HEK293T (cell line): ENCODE data around the gene MGA.

ENCODE experiments used
- CTCF ChIA-PET: fragments of 350-600 bp; formaldehyde crosslinking; extraction: SDS; loops from one replicate; lab custom pipeline; 2021; ENCODE audit warnings: antibody characterized with exemption, inconsistent platforms; lab: Yijun Ruan, JAX
- POLR2A ChIA-PET: fragments of 350-600 bp; formaldehyde crosslinking; extraction: SDS; loops from one replicate; lab custom pipeline; 2020; ENCODE audit warnings: antibody characterized with exemption, inconsistent platforms; lab: Yijun Ruan, JAX
- DNase-seq: peaks from one replicate; pipeline ENCODE4 v3.0.0; 2012; ENCODE audit warnings: mixed read lengths; ENCODE audit errors: extremely low spot score
- ARNT ChIP-seq: fragments of 450-650 bp; IDR thresholded peaks from 2 replicates; pipeline ENCODE4 v1.6.1; 2017; ENCODE audit warnings: mild to moderate bottlenecking
- BHLHE40 ChIP-seq: fragments of 450-650 bp; IDR thresholded peaks from 2 replicates; pipeline ENCODE4 v1.6.1; 2016; ENCODE audit warnings: mild to moderate bottlenecking, moderate library complexity, borderline replicate concordance
- CTBP1 ChIP-seq: fragments of 450-650 bp; IDR thresholded peaks from 2 replicates; pipeline ENCODE4 v1.6.1; 2016; ENCODE audit warnings: borderline replicate concordance
- ELF4 ChIP-seq: fragments of 450-650 bp; IDR thresholded peaks from 2 replicates; pipeline ENCODE4 v1.6.1; 2017; ENCODE audit warnings: antibody characterized with exemption
- FOXA1 ChIP-seq: fragments of 450-650 bp; IDR thresholded peaks from 2 replicates; pipeline ENCODE4 v1.6.1; 2016; ENCODE audit warnings: mild to moderate bottlenecking
- FOXK2 ChIP-seq: fragments of 450-650 bp; IDR thresholded peaks from 2 replicates; pipeline ENCODE4 v1.6.1; 2016; ENCODE audit warnings: mild to moderate bottlenecking
- FOXM1 ChIP-seq: fragments of 450-650 bp; IDR thresholded peaks from 2 replicates; pipeline ENCODE4 v1.6.1; 2017; ENCODE audit warnings: mild to moderate bottlenecking, borderline replicate concordance
- HDGF ChIP-seq: fragments of 450-650 bp; IDR thresholded peaks from 2 replicates; pipeline ENCODE4 v1.6.1; 2017; ENCODE audit warnings: antibody characterized with exemption, borderline replicate concordance
- L3MBTL2 ChIP-seq: fragments of 450-650 bp; conservative IDR thresholded peaks from 2 replicates; pipeline ENCODE4 v1.6.1; 2016; ENCODE audit warnings: mild to moderate bottlenecking
- LEF1 ChIP-seq: fragments of 450-650 bp; IDR thresholded peaks from 2 replicates; pipeline ENCODE4 v1.6.1; 2017; ENCODE audit warnings: mild to moderate bottlenecking, borderline replicate concordance
- NFRKB ChIP-seq: fragments of 450-650 bp; IDR thresholded peaks from 2 replicates; pipeline ENCODE4 v1.6.1; 2016; ENCODE audit warnings: mild to moderate bottlenecking, moderate library complexity
- PKNOX1 ChIP-seq: fragments of 450-650 bp; IDR thresholded peaks from 2 replicates; pipeline ENCODE4 v1.6.1; 2016
- SP1 ChIP-seq: fragments of 450-650 bp; IDR thresholded peaks from 2 replicates; pipeline ENCODE4 v1.6.1; 2017
- SUZ12 ChIP-seq: fragments of 450-650 bp; IDR thresholded peaks from 2 replicates; pipeline ENCODE4 v1.6.1; 2016; ENCODE audit warnings: mild to moderate bottlenecking
- TARDBP ChIP-seq: fragments of 450-650 bp; IDR thresholded peaks from 2 replicates; pipeline ENCODE4 v1.6.1; 2016
- ZNF384 ChIP-seq: fragments of 450-650 bp; IDR thresholded peaks from 2 replicates; pipeline ENCODE4 v1.6.1; 2016

Gene MGA

GRCh38 chr15:41651373-41651772, 8.8 kb upstream of the MGA start:
- CTCF ChIA-PET = no interaction called here
- DNase-seq = no peak
- TF ChIP-seq FOXA1 (no peak), ARNT (no peak), FOXM1 (no peak), BHLHE40 (no peak), TARDBP (no peak), PKNOX1 (no peak), L3MBTL2 (no peak), SP1 (no peak), HDGF (no peak), FOXK2 (no peak), NFRKB (no peak)
- POLR2A ChIA-PET = no interaction called here

- CTCF ChIA-PET = interaction anchor here (1.0 kb wide), 1 partner anchor 50 kb away, joined by 3 read pairs; no protein-coding TSS in a partner anchor
- TF ChIP-seq ZNF384 (no peak), TARDBP (no peak), CTBP1 (no peak), NFRKB (no peak), ARNT (no peak), FOXM1 (no peak), FOXK2 (no peak), L3MBTL2 (no peak), HDGF (no peak), ELF4 (no peak), FOXA1 (no peak), SP1 (no peak), LEF1 (no peak), BHLHE40 (no peak), PKNOX1 (no peak), SUZ12 (no peak)
- DNase-seq = no peak
- POLR2A ChIA-PET = no interaction called here
These were observed 6.4 kb upstream of the MGA start for GRCh38 chr15:41653760-41654159.

GRCh38 chr15:41655716-41656115, 4.5 kb upstream of the MGA start:
- ChIA-PET POLR2A (no interaction called here), CTCF (no interaction called here)
- TF ChIP-seq CTBP1 (no peak), L3MBTL2 (no peak), ELF4 (no peak), SUZ12 (no peak), BHLHE40 (no peak), HDGF (no peak), LEF1 (no peak), FOXM1 (no peak), TARDBP (no peak), ARNT (no peak), FOXK2 (no peak), SP1 (no peak), PKNOX1 (no peak), FOXA1 (no peak), NFRKB (no peak), ZNF384 (no peak)
- DNase-seq = no peak

DNA sequence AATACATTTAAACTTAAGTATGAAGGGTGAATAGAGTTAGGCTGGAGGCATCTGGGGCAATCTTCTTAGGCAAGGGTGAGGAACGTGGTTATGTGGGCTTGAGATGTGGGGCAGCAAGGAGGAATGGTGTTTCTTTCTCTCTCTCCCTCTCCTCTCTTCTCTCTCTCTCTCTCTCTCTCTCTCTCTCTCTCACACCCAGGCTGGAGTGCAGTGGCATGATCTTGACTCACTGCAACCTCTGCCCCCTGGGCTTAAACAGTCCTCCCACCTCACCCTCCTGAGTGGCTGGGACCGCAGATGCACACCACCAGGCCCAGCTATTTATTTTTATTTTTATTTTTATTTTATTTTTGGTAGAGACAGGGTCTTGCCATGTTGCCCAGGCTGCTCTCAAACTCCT, 4.0 kb upstream of the MGA start:
- ChIA-PET CTCF (no interaction called here), POLR2A (no interaction called here)
- TF ChIP-seq FOXK2 = no peak
- no peak for TF ChIP-seq FOXM1
- TF ChIP-seq LEF1 = no peak
- TF ChIP-seq FOXA1 = no peak
- TF ChIP-seq TARDBP = no peak
- TF ChIP-seq L3MBTL2 = no peak
- no peak for TF ChIP-seq SUZ12
- TF ChIP-seq NFRKB = no peak
- no peak for TF ChIP-seq ELF4
- TF ChIP-seq ARNT = no peak
- no peak for TF ChIP-seq BHLHE40
- no peak for TF ChIP-seq ZNF384
- TF ChIP-seq PKNOX1 = no peak
- TF ChIP-seq HDGF = no peak
- no peak for TF ChIP-seq SP1
- TF ChIP-seq CTBP1 = no peak
- DNase-seq = no peak

- no peak for TF ChIP-seq ZNF384
- no peak for TF ChIP-seq TARDBP
- TF ChIP-seq FOXM1 = no peak
- no peak for TF ChIP-seq ARNT
- no peak for TF ChIP-seq BHLHE40
- TF ChIP-seq SUZ12 = no peak
- TF ChIP-seq FOXA1 = no peak
- TF ChIP-seq CTBP1 = no peak
- no peak for TF ChIP-seq PKNOX1
- no peak for TF ChIP-seq LEF1
- no peak for TF ChIP-seq ELF4
- no peak for TF ChIP-seq SP1
- no peak for TF ChIP-seq NFRKB
- CTCF ChIA-PET = no interaction called here
- POLR2A ChIA-PET = no interaction called here
- no peak for DNase-seq
These were observed 1.5 kb upstream of the MGA start for GRCh38 chr15:41658689-41659088.
